Astrocyte (in vitro differentiated cells and primary cell): ENCODE measurements around the gene SIVA1. TPM values are rescaled to one million over a fixed set of nuclear protein-coding genes. Genes with fewer than 3 reads are reported as not detected.

Source experiments
- DNase-seq: peaks from one replicate; pipeline ENCODE4 v3.0.0-alpha.2; 2010; ENCODE audit warnings: low read depth
- FAIRE-seq: peaks from 2 replicates; lab custom pipeline; 2011; peaks lifted over from hg19 to GRCh38; lab: Jason Lieb, UNC
- H2AFZ ChIP-seq: 2 replicates; pipeline ENCODE4 v1.6.0; 2012; ENCODE audit warnings: low read depth, low read length, inconsistent platforms
- H3K27ac ChIP-seq: 2 replicates; pipeline ENCODE4 v1.5.1; 2011; ENCODE audit warnings: low read depth, low read length, inconsistent platforms
- H3K27me3 ChIP-seq: 2 replicates; pipeline ENCODE4 v1.6.0; 2011; ENCODE audit warnings: low read length, inconsistent platforms; ENCODE audit not compliant: insufficient read depth
- H3K36me3 ChIP-seq: 2 replicates; pipeline ENCODE4 v1.5.1; 2011; ENCODE audit warnings: low read length, inconsistent platforms; ENCODE audit not compliant: insufficient read depth
- H3K4me1 ChIP-seq: 2 replicates; pipeline ENCODE4 v1.5.1; 2011; ENCODE audit warnings: low read length, inconsistent platforms; ENCODE audit not compliant: insufficient read depth
- H3K4me2 ChIP-seq: 2 replicates; pipeline ENCODE4 v1.6.0; 2012; ENCODE audit warnings: low read length, inconsistent platforms
- H3K4me3 ChIP-seq: 2 replicates; pipeline ENCODE4 v1.5.1; 2011; ENCODE audit warnings: low read depth, mild to moderate bottlenecking, low read length, inconsistent platforms; ENCODE audit not compliant: insufficient read depth
- H3K79me2 ChIP-seq: 2 replicates; pipeline ENCODE4 v1.6.0; 2012; ENCODE audit warnings: mild to moderate bottlenecking, low read length, inconsistent platforms; ENCODE audit not compliant: insufficient read depth
- H3K9ac ChIP-seq: 2 replicates; pipeline ENCODE4 v1.6.0; 2012; ENCODE audit warnings: mild to moderate bottlenecking, low read length, inconsistent platforms
- H3K9me3 ChIP-seq: 2 replicates; pipeline ENCODE4 v1.5.1; 2012; ENCODE audit warnings: low read depth, mild to moderate bottlenecking, low read length, inconsistent platforms; ENCODE audit not compliant: insufficient read depth
- H4K20me1 ChIP-seq: 2 replicates; pipeline ENCODE4 v1.6.0; 2012; ENCODE audit warnings: low read length, inconsistent platforms; ENCODE audit not compliant: insufficient read depth
- H3K27ac Mint-ChIP-seq: one replicate; pipeline ENCODE4 v1.8.0; 2021; ENCODE audit warnings: mild to moderate bottlenecking, mixed read lengths; ENCODE audit not compliant: unreplicated experiment
- H3K27me3 Mint-ChIP-seq: one replicate; pipeline ENCODE4 v1.8.0; 2021; ENCODE audit warnings: low read depth, mixed read lengths; ENCODE audit not compliant: unreplicated experiment
- H3K36me3 Mint-ChIP-seq: one replicate; pipeline ENCODE4 v1.8.0; 2021; ENCODE audit warnings: low read depth, mixed read lengths; ENCODE audit not compliant: unreplicated experiment
- H3K4me1 Mint-ChIP-seq: one replicate; pipeline ENCODE4 v1.8.0; 2021; ENCODE audit warnings: low read depth, mixed read lengths; ENCODE audit not compliant: unreplicated experiment
- H3K4me3 Mint-ChIP-seq: one replicate; pipeline ENCODE4 v1.8.0; 2021; ENCODE audit warnings: mild to moderate bottlenecking, moderate library complexity, mixed read lengths; ENCODE audit not compliant: unreplicated experiment
- H3K9me3 Mint-ChIP-seq: one replicate; pipeline ENCODE4 v1.8.0; 2021; ENCODE audit warnings: mild to moderate bottlenecking, mixed read lengths; ENCODE audit not compliant: unreplicated experiment
- EZH2 ChIP-seq: IDR thresholded peaks from 2 replicates; pipeline ENCODE4 v1.6.1; 2012; ENCODE audit warnings: mild to moderate bottlenecking, low read length, inconsistent platforms; ENCODE audit not compliant: insufficient read depth
- total RNA-seq: library from RNA; stranded (reverse); gene quantifications from 2 replicates; pipeline ENCODE4 v1.2.1, GENCODE V29; 2021
- TF ChIP-seq, protein P1 (sequence below): IDR thresholded peaks from 2 replicates; pipeline ENCODE4 v1.5.1; 2011; ENCODE audit warnings: low read depth, mild to moderate bottlenecking, inconsistent platforms, low read length, moderate library complexity; ENCODE audit not compliant: insufficient read depth

The SIVA1 gene
- total RNA-seq, 1 donor from 2014 or later = 51.0 TPM

DNA sequence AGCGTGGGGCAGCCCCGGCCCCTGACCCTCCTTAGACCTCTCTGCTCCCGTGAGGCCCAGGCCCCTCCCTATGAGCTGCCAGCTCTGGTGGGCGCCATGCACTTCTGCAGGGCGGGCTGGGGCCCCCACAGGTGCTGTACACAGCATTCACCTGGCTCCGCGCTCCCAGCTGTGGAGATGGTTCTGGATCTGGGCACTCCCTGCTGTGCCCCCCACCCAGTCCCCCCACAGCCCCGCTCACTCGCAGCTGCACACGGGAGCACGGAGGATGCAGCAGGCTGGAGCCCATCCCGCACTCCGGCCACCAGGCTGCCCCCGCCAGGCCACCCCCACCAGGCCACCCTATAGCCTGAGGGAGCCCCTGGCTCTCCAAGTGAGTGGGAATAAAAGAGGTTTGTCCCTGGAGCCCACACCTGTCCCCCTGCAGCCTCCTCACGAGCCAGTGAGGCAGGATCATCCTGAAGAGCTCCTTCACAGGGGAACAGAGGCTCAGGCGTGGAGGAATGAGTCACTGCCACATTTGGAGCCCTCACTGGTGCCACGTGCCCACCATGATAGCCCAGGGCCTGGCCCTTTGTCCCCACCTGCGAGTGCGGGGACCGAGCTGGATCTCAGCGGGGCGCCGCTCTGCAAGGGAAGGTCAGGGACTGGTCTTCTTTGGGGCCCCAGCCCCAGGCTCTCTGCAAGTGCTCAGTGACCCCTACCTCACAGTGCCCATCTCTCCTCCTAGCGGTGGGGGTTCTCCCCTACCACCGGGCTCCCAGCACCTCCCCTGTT lies 27.0 kb upstream of the SIVA1 start:
- H3K27ac Mint-ChIP-seq = peak overlapping the region; percentile 58
- Histone ChIP-seq H3K9me3 (no peaks in the 10 kb centered on the region), H3K4me1 (peaks cover 21% of the 10 kb centered on the region), H3K4me3 (no peak overlapping the region), H3K36me3 (no peaks in the 10 kb centered on the region), H3K27me3 (no peaks in the 10 kb centered on the region), H3K9ac (no peak overlapping the region), H3K27ac (no peak overlapping the region), H2AFZ (no peak overlapping the region), H3K4me2 (no peak overlapping the region), H4K20me1 (peaks cover 27% of the 10 kb centered on the region), H3K79me2 (no peaks in the 10 kb centered on the region)
- DNase-seq = no peak
- TF ChIP-seq, protein P1, sequence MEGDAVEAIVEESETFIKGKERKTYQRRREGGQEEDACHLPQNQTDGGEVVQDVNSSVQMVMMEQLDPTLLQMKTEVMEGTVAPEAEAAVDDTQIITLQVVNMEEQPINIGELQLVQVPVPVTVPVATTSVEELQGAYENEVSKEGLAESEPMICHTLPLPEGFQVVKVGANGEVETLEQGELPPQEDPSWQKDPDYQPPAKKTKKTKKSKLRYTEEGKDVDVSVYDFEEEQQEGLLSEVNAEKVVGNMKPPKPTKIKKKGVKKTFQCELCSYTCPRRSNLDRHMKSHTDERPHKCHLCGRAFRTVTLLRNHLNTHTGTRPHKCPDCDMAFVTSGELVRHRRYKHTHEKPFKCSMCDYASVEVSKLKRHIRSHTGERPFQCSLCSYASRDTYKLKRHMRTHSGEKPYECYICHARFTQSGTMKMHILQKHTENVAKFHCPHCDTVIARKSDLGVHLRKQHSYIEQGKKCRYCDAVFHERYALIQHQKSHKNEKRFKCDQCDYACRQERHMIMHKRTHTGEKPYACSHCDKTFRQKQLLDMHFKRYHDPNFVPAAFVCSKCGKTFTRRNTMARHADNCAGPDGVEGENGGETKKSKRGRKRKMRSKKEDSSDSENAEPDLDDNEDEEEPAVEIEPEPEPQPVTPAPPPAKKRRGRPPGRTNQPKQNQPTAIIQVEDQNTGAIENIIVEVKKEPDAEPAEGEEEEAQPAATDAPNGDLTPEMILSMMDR = no peak
- H3K27me3 Mint-ChIP-seq = peaks cover 19% of the 10 kb centered on the region
- FAIRE-seq = no peak
- no peaks in the 10 kb centered on the region for H3K36me3 Mint-ChIP-seq
- no peaks in the 10 kb centered on the region for H3K9me3 Mint-ChIP-seq
- peaks cover 7% of the 10 kb centered on the region for H3K4me1 Mint-ChIP-seq
- no peak overlapping the region for H3K4me3 Mint-ChIP-seq

DNA sequence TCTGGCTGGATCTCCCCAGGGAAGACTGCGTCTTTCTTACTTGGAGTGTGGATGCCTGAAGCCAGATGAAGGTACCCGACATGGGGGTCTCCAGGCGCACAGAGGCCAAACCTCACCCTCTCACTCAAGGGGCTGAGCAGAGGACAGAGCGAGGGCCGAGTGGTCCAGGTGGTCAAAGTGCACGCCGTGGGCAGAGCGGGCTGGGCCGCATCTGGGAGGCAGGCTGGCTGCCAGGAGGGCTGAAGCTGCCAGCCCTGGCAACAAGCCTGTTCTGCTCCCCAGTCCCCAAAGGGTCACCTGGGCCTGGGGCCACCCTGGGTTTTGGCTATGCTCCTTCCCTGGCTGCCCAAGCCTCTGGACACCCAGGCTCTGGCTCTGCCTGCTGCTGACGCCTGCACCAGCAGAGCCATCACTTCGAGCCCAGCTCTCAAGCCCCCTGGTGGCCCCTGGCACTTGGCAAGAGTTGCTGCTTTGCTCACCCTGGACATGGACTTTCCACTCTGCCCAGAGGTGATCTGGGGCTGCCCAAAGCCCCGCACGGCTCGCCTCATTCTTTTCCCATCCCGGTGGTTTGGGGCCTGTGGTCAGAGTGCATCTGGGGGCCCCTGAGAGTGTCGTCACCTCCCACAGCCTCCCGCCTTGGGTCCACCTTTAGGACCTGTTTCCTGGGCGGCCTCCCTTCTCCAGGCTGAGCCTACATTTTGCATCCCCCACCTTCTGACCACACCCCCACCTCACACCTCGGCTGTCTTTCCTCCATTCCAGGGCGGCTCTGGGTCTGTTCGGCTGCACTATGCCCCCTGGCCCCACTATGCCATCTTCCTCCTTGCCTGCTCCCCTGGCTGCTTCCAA lies 26.1 kb upstream of the SIVA1 start:
- H3K27ac ChIP-seq = no peak overlapping the region
- DNase-seq (no peak), FAIRE-seq (no peak)
- no peak overlapping the region for H3K4me2 ChIP-seq
- no peaks in the 10 kb centered on the region for H3K9me3 ChIP-seq
- TF ChIP-seq, protein P1 = no peak
- no peak for TF ChIP-seq EZH2
- no peak overlapping the region for H3K4me3 Mint-ChIP-seq
- H3K79me2 ChIP-seq = no peaks in the 10 kb centered on the region
- H3K4me1 ChIP-seq = peaks cover 17% of the 10 kb centered on the region
- no peaks in the 10 kb centered on the region for H3K36me3 ChIP-seq
- H3K27me3 Mint-ChIP-seq = peaks cover 19% of the 10 kb centered on the region
- no peaks in the 10 kb centered on the region for H3K27me3 ChIP-seq
- no peaks in the 10 kb centered on the region for H3K9me3 Mint-ChIP-seq
- H3K9ac ChIP-seq = no peak overlapping the region
- H3K36me3 Mint-ChIP-seq = no peaks in the 10 kb centered on the region
- peaks cover 7% of the 10 kb centered on the region for H3K4me1 Mint-ChIP-seq
- H2AFZ ChIP-seq = no peak overlapping the region
- peaks cover 20% of the 10 kb centered on the region for H4K20me1 ChIP-seq
- peak overlapping the region; percentile 58 for H3K27ac Mint-ChIP-seq
- H3K4me3 ChIP-seq = no peak overlapping the region
